GM23338 (cell line): ENCODE data around the gene BNC2. TPM values are rescaled to one million over a fixed set of nuclear protein-coding genes. Genes with fewer than 3 reads are reported as not detected.

ENCODE experiments used
- ATAC-seq: fragments of 200-7000 bp; cut with Tn5 transposase; 3 replicates; pipeline ENCODE4 v1.9.1; 2020
- DNase-seq: peaks from one replicate; pipeline ENCODE4 v3.0.0-alpha.2; 2015; ENCODE audit warnings: low spot score
- H2AFZ ChIP-seq: fragments of 200-600 bp; sonication (generic); 2 replicates; pipeline ENCODE4 v1.8.0; 2016; ENCODE audit warnings: antibody characterized with exemption, mild to moderate bottlenecking, moderate library complexity
- H3F3A ChIP-seq: fragments of 200-600 bp; sonication (generic); replicated peaks from 2 replicates; pipeline ENCODE4 v1.8.0; 2017; ENCODE audit warnings: antibody characterized with exemption, mixed run types, low read depth
- H3K27ac ChIP-seq: fragments of 200-600 bp; sonication (generic); 2 replicates; pipeline ENCODE4 v1.6.1; 2016; ENCODE audit warnings: low read depth
- H3K27me3 ChIP-seq: fragments of 200-600 bp; sonication (generic); 2 replicates; pipeline ENCODE4 v1.8.0; 2016; ENCODE audit warnings: mild to moderate bottlenecking, mixed run types, moderate library complexity; ENCODE audit not compliant: insufficient read depth
- H3K36me3 ChIP-seq: fragments of 200-600 bp; sonication (generic); 2 replicates; pipeline ENCODE4 v1.8.0; 2016; ENCODE audit warnings: mild to moderate bottlenecking; ENCODE audit not compliant: insufficient read depth
- H3K4me1 ChIP-seq: fragments of 200-600 bp; sonication (generic); 2 replicates; pipeline ENCODE4 v1.8.0; 2016; ENCODE audit warnings: mild to moderate bottlenecking, moderate library complexity; ENCODE audit not compliant: insufficient read depth
- H3K4me2 ChIP-seq: fragments of 200-600 bp; sonication (generic); 2 replicates; pipeline ENCODE4 v1.7.1; 2017; ENCODE audit warnings: mixed run types
- H3K4me3 ChIP-seq: fragments of 200-600 bp; sonication (generic); 2 replicates; pipeline ENCODE4 v1.6.1; 2016; ENCODE audit warnings: mixed run types
- H3K79me2 ChIP-seq: fragments of 200-600 bp; sonication (generic); replicated peaks from 2 replicates; pipeline ENCODE4 v1.8.0; 2017; ENCODE audit warnings: mild to moderate bottlenecking; ENCODE audit not compliant: insufficient read depth
- H3K9me2 ChIP-seq: fragments of 200-600 bp; sonication (generic); 2 replicates; pipeline ENCODE4 v1.8.0; 2017; ENCODE audit not compliant: insufficient read depth
- H4K20me1 ChIP-seq: fragments of 200-600 bp; sonication (generic); replicated peaks from 2 replicates; pipeline ENCODE4 v1.8.0; 2017; ENCODE audit warnings: mild to moderate bottlenecking; ENCODE audit not compliant: insufficient read depth
- H3K27ac Mint-ChIP-seq: 2 replicates; pipeline ENCODE4 v1.8.0; 2020; ENCODE audit warnings: inconsistent platforms, mild to moderate bottlenecking, moderate library complexity, mixed read lengths
- H3K27me3 Mint-ChIP-seq: 3 replicates; pipeline ENCODE4 v1.8.0; 2022; ENCODE audit warnings: low read depth, mild to moderate bottlenecking, moderate library complexity, mixed read lengths, inconsistent platforms; ENCODE audit not compliant: insufficient read depth, poor library complexity
- H3K36me3 Mint-ChIP-seq: 3 replicates; pipeline ENCODE4 v1.8.0; 2021; ENCODE audit warnings: low read depth, mild to moderate bottlenecking, inconsistent platforms, moderate library complexity, mixed read lengths
- H3K4me1 Mint-ChIP-seq: 3 replicates; pipeline ENCODE4 v1.8.0; 2020; ENCODE audit warnings: mild to moderate bottlenecking, inconsistent platforms, mixed read lengths
- H3K4me3 Mint-ChIP-seq: 3 replicates; pipeline ENCODE4 v1.8.0; 2021; ENCODE audit warnings: moderate library complexity, mild to moderate bottlenecking, inconsistent platforms, mixed read lengths
- H3K9me3 Mint-ChIP-seq: 3 replicates; pipeline ENCODE4 v1.8.0; 2020; ENCODE audit warnings: moderate library complexity, mild to moderate bottlenecking, inconsistent platforms, mixed read lengths
- CREB1 ChIP-seq: fragments of 250-450 bp; sonication (Bioruptor Pico); IDR thresholded peaks from 2 replicates; pipeline ENCODE4 v1.5.0; 2020; ENCODE audit warnings: low read depth, mild to moderate bottlenecking, moderate library complexity
- CTCF ChIP-seq, 2 experiments: fragments of 200-600 bp in 1 of 2; sonication (generic) in 1 of 2; conservative IDR thresholded peaks; 2 replicates each; pipeline versions ENCODE4 v1.5.1 to v1.6.1; 2016 to 2017; ENCODE audit warnings: antibody characterized with exemption in 2 of 2, low read depth in 2 of 2, mild to moderate bottlenecking in 2 of 2, moderate library complexity in 1 of 2
- ETS1 ChIP-seq: IDR thresholded peaks from 2 replicates; pipeline ENCODE4 v1.6.1; 2016; ENCODE audit warnings: antibody characterized with exemption
- EZH2phosphoT487 ChIP-seq: fragments of 200-600 bp; sonication (generic); IDR thresholded peaks from one replicate; pipeline ENCODE4 v1.8.1; 2018; ENCODE audit warnings: antibody characterized with exemption; ENCODE audit not compliant: unreplicated experiment
- JUNB ChIP-seq: IDR thresholded peaks from one replicate; pipeline ENCODE4 v1.6.1; 2016; ENCODE audit warnings: antibody characterized with exemption; ENCODE audit not compliant: unreplicated experiment
- REST ChIP-seq: IDR thresholded peaks from one replicate; pipeline ENCODE4 v1.6.1; 2018; ENCODE audit warnings: antibody characterized with exemption; ENCODE audit not compliant: unreplicated experiment
- ZNF114 ChIP-seq: fragments of 250-450 bp; sonication (Bioruptor Pico); IDR thresholded peaks from 2 replicates; pipeline ENCODE4 v1.5.0; 2020; ENCODE audit warnings: mild to moderate bottlenecking, moderate library complexity
- ZNF331 ChIP-seq: fragments of 250-450 bp; sonication (Bioruptor Pico); IDR thresholded peaks from 2 replicates; pipeline ENCODE4 v1.5.0; 2020; ENCODE audit warnings: low read depth, mild to moderate bottlenecking, moderate library complexity
- ZNF462 ChIP-seq: fragments of 250-450 bp; sonication (Bioruptor Pico); IDR thresholded peaks from 2 replicates; pipeline ENCODE4 v1.5.0; 2020; ENCODE audit warnings: mild to moderate bottlenecking, moderate library complexity
- polyA plus RNA-seq: library from polyadenylated mRNA; unstranded; fragments of >200 nt; fragmentation: Nextera tagmentation; extraction: Ambion mirVana; gene quantifications from 2 replicates; pipeline ENCODE4 v1.2.1, GENCODE V29; 2016
- total RNA-seq: library from RNA; depleted of rRNA; stranded (reverse); fragments of >200 nt; shearing (Covaris generic); gene quantifications from 2 replicates; pipeline ENCODE4 v1.2.3, GENCODE V29; 2014

The BNC2 gene
- total and polyA plus RNA-seq, 2 experiments from 2014 or later = 12.7 to 13.2 TPM

- TF ChIP-seq ETS1 (no peak), ZNF462 (no peak), CREB1 (CRISPR knock-in tag) (no peak), JUNB (no peak)
Observed at GRCh38 chr9:16501726-16502125, 368.7 kb downstream of the BNC2 start (continued).

GRCh38 chr9:16501141-16501540 is 369.3 kb downstream of the BNC2 start:
- Histone ChIP-seq H3K36me3 (no peaks in the 10 kb centered on the region), H3K4me3 (no peak overlapping the region), H4K20me1 (no peaks in the 10 kb centered on the region), H3K27me3 (no peaks in the 10 kb centered on the region), H2AFZ (no peak overlapping the region), H3K27ac (no peak overlapping the region), H3K4me1 (no peaks in the 10 kb centered on the region), H3F3A (no peaks in the 10 kb centered on the region), H3K79me2 (no peaks in the 10 kb centered on the region), H3K4me2 (no peak overlapping the region), H3K9me2 (no peaks in the 10 kb centered on the region)
- no peak overlapping the region for H3K27ac Mint-ChIP-seq
- peaks cover 20% of the 10 kb centered on the region; the same call in 2 of the 3 replicates for H3K4me1 Mint-ChIP-seq
- H3K27me3 Mint-ChIP-seq = no peaks in the 10 kb centered on the region
- no peaks in the 10 kb centered on the region for H3K36me3 Mint-ChIP-seq
- no peak for DNase-seq
- no peak overlapping the region for H3K4me3 Mint-ChIP-seq
- H3K9me3 Mint-ChIP-seq = no peaks in the 10 kb centered on the region; the same call in 2 of the 3 replicates
- no peak for ATAC-seq
- TF ChIP-seq ZNF331 (CRISPR knock-in tag) (no peak), CTCF (conservative IDR thresholded peaks at IDR 0.05; ENCODE audit: low read depth in 2 of 2) (no peak), ZNF114 (no peak), EZH2phosphoT487 (no peak), ETS1 (no peak), REST (no peak), CREB1 (CRISPR knock-in tag) (no peak)
